SHP77 (cell line): ENCODE measurements around the gene SLC39A1.

Experiments used
- DNase-seq, 2 experiments: peaks; one replicate each; lab custom pipeline; 2025; lab: John Stamatoyannopoulos, UW

Gene SLC39A1

GRCh38 chr1:153946622-153947241, 16.6 kb downstream of the SLC39A1 start, which contains the start of gene DENND4B:
TSS of gene DENND4B (minus strand) at chr1:153946718. CDS start at chr1:153944374, 2,344 bp downstream.
- DNase-seq = peak; percentile 87 to 89

GRCh38 chr1:153945795-153946621, 17.3 kb downstream of the SLC39A1 start:
- DNase-seq = peak in 1 of 2 experiments; percentile 83

DNA sequence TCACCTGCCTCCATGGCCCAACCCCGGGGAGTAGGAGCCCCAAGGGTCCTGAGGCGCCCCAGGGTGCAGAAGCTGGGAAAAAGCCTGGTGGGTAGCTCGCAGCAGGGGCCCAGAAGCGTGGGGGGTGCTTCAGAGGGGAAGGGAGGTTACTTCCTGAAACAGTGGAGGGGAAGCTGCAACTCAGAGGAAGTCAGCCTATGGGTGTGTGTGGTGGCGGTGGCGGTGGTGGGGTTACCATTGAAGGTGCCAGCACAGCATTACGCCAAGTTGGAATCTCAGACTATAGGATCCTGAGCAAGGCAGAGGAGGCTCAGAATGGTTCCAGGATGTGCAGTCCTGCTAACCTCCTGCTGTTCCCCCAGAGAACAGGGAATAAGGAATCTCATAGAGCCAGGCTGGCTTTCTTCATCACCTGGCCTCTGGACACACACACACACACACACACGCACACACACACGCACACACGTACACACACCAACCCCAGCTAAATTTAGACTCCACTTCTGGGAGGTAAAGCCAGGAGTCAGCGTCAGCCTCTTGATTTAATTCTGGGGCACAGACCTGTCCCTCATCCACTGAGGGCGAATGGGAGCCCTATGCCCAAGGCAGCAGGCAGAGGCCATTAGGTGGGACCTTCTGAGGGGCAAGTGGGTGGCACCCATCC, 18.1 kb downstream of the SLC39A1 start:
- DNase-seq = peak in 1 of 2 experiments; percentile 42

DNA sequence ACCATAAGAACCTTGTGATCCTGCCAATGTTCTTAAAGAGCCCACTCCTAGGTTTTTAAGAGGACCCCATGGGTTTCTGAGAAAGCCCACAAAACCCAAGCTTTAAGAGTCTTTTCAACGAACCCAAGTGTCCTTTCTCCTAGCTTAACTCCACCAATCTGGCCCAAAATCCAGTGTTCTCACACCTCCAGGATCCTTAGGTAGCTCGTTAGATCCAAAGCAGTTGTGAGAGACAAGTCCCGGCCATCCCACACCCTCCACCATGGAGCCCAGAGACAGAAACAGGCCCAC, 18.6 kb downstream of the SLC39A1 start:
- no peak for DNase-seq

DNA sequence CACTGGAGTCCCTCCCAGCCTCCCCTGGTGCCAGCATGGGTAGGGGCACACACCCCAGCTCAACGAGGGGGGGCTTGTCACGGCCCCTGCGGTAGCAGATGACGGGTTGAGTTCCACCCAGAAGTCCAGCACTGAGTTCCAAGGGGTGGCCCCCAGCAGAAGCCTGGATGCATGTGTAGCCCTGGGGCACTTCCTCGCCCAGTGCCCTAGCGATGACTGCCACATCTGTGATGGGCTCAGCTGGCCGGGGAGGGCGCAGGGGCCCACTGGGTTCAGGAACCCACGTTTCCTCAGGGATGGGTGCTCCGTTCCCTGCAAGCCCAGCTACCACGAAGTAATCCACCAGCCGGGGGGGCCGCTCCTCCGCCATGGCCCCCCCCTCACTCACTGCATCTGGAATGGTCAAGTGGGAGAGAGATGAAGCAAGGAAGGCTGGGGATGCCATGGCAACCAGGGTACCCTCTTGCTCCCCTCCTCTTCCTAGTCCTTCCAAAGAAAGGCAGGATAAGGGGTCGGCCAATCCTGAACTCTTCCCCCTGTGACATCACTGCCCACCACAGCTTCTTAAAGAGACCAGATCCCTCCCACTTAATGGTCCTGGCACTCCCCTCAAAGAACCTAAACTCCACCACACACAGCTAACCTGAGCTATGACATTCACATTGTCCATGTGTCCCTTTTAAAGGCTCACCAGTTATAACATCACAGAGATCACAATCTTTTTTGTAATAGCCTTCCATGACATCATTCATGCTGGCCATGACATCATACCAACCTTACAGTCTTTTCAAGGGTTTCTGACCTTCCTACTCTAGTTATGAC, 19.1 kb downstream of the SLC39A1 start:
- DNase-seq = no peak

- no peak for DNase-seq
Measured at GRCh38 chr1:153942766-153943549, 20.4 kb downstream of the SLC39A1 start.

DNA sequence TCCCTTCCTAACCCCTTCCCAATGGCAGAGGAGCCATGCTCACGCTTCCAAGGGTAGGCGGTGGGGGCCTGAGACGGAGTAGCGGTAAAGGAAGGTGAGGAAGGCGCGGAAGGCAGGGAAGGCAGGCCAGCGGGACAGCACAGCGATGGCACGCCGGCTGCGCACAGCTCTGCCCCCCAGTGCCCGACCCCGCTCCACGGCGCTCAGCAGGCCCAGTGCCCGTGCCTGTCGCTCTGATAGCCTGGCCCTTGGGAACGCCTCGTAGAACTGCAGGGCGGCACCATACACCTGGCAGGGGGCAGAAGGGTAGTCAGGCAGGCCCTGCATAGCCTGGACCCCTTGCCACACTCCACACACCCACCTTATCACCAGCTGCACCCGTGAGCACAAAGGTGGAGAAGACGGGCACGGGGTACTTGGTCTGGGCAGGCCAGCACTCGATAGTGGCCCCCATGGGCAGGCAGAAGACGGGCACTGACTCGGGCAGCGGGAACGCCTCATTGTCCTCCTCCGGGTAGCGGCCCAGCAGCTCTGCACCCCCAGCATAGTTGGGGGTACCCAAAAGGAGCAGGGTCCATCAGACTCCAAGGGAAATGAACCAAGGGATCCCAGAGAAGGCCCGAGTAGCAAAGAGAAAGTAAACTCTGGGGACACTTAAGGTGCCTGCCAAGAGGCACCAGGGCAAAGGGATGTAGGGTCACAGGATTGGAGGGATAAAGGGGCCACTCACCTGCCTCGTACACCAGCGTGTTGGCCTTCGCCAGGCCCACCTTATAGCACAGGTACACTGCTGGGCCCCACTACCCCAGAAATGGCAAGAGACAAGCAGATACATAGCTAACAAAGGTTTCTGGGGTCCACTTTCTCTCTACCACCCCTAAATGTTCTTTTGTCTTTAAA, 21.3 kb downstream of the SLC39A1 start:
- no peak for DNase-seq

DNA sequence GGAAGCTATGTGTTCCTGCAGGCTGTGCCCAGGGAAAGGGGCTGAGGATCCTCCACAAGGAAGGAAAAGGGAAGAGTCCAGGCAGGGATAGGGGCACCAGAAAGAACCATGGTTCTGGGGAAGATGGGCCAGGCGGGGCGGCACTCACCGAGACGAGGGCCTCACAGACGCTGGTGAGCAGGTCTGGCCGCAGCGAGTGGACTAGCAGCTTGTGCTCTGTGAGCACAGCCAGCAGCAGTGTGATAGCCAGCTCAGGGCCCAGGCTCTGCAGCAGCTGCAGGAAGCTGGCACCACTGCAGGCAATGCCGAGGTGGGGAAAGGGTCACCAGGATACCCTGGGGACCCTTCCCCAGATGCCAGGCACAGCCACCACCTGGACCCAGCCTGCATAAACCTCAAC, 22.6 kb downstream of the SLC39A1 start:
- no peak for DNase-seq

DNA sequence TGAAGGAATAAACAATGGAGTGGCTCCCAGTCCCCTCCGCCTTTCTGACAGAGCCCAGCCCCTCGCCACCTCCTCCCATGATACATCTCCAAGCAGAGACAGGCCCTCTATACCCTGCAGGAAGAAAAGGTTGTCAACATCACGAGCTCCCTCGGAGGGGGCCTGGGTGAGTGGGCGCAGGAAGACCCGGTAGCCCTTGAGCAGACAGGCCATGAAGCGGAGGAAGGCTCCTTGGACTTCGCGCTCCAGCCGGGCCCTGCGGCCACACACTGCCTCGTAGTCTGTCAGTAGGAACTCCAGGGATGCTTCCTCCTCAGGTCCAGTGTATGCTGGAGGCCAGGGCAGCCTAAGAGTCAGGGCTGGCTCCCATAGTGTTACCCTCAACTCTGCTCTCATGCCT, 23.9 kb downstream of the SLC39A1 start:
- DNase-seq = no peak

DNA sequence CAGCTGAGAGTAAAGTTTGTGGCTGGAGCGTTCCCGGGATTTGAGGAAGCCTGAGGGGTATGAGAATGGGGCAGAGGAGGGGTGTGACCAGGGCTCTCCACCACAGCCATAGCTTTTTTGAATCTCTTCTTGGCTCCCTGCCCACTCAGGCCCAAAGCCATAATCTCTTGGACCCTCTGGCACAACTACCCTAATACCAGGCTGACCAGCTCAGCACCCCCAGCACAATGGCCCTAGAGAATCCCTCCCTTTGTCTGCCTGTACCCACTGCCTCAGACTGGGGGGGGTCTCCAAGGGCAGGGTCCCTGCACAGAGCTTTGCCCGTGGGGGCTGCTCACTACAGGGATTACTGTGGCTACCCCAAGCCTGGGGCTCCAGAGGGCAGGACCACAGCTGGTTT, 24.3 kb downstream of the SLC39A1 start:
- no peak for DNase-seq

DNA sequence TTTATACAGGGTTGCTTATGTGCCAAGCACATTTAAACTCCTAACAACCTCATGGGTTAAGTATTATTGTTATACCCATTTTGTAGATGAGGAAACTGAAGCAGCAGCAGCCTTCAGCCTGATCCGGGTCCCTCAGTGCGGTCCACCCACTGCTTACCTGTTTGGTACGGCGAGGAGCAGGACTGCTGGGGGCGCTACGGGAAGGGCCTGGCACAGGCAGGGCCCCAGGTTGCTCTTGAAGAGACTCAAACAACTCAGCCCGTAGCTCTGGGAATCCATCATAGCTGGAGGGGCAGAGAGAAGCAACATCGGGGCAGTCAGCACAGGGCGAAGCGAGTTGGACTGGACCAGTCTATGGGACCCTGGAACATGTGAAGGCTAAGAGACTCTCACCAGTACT, 26.0 kb downstream of the SLC39A1 start:
- no peak for DNase-seq

GRCh38 chr1:153936011-153936802, 27.1 kb downstream of the SLC39A1 start:
- no peak for DNase-seq

GRCh38 chr1:153934746-153935145, 28.6 kb downstream of the SLC39A1 start:
- DNase-seq = no peak

- DNase-seq = no peak
Measured at GRCh38 chr1:153933955-153934354, 29.4 kb downstream of the SLC39A1 start.

- DNase-seq = no peak
Measured at GRCh38 chr1:153933430-153933829, 29.9 kb downstream of the SLC39A1 start.

DNA sequence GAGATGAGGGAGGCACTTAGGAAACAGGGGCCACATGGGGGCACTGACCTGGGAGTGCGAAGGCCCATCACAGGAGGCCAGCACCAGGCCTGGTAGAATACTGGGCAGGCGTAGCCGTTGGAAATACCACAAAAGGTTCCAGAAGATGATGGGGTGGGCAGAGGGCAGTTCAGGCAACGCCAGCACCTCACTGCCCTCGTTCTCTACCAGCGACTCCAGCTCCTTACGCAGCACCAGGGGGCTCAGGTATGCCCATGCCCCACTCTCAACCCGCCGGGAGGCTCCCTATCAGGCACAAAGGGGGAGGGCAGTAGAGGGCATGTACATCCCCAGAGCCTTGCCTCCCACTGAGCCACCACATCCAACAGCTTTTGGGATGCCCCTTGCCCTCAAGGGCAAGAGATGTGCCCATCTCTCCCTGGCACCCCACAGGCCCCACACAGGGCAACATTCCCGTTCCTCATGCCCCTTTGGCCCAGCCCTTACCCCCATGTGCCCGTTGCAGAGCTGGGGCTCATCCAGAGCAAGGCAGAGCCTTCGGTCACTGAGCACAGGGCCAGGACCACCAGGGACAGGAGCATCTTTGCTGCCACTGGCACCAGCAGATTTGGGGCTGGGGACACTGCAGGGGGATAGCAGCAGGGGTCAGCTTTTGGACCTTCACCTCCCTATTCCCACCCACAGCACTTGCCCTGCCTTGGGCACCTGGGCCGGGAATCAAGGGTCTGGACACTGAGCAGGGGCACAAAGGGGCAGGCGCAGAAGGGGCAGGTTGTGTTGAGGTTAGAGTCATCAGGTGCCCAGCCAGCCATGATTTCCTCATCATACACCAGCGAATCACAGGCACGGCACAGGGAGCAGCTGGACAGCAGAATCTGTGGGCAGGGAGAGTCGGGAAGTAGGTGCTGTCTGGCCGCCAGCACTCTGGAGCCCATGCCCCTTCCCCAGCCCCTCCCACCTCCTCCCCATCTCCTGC, 30.9 kb downstream of the SLC39A1 start:
- no peak for DNase-seq

DNA sequence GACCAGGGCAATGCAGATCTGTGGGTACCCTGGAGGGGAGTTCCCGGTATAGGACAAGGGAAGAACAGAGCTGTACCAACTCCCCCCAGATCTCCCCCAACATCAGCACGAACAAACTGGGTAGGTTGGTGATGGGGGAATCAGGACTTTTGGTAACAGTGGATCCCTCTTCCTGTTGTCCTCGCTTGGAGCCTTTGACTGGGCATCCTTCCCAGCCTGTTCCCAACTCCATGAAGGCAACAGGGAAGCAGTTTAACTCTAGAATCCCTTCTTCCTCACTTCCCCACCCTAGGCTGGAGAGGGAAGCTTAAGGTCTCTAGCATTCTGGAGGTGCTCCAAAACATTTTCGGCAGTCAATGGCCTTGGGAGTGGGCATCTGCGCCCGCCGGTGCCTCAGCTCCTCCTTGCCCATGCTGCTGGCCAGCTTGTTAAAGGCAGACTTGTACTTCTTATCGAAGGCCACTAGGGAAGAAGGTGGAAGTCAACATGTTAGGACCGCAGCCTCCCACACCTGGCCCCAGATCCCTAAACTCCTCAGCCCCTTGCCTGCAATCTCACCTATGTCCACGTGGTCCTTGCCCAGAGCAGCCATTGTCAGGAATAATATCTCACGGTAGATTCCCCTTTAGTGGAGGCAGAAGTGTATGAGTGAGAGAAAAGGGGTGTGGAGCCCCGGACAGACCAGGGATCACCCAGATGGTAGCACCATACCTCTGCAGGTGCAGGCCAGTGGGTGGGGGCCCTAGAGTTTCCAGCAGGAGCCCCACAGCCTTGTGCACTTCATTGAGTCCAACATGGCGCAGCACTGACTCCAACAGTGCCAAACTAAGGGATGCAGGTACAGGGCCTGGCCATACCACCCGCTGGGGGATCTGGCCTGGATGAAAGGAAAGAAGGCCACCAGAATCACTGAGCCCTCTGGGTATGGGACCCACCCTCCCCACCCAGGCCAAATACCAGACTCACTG, 33.1 kb downstream of the SLC39A1 start:
- DNase-seq = peak in 1 of 2 experiments; percentile 16
